Activated effector memory CD4-positive, alpha-beta T cell treated with anti-CD3 and anti-CD28 coated beads, Interleukin-2, amount 50 U/mL, for 16 hours (primary cell): Measurements from ENCODE around the gene GRIK5.
A peak's percentile ranks its signal among the peaks of the same experiment; 100 is the strongest.
"Not testable (repeated sequence)": the region's sequence is repeated elsewhere in the genome, so short reads cannot be mapped to it uniquely, and the experiment has no call there.

Experiments used
- DNase-seq: peaks from one replicate; pipeline ENCODE4 v3.0.0-alpha.2; 2020

The GRIK5 gene

GRCh38 chr19:42069619-42070351 is at the start of gene GRIK5:
TSS of gene GRIK5 (minus strand) at chr19:42070206. CDS start at chr19:42065770, 4,436 bp downstream.
- DNase-seq: no peak

GRCh38 chr19:42117076-42117475 is 47.1 kb upstream of the GRIK5 start:
- DNase-seq: no peak

- DNase-seq: no peak
Observed at GRCh38 chr19:42116308-42117075, 46.5 kb upstream of the GRIK5 start.

DNA sequence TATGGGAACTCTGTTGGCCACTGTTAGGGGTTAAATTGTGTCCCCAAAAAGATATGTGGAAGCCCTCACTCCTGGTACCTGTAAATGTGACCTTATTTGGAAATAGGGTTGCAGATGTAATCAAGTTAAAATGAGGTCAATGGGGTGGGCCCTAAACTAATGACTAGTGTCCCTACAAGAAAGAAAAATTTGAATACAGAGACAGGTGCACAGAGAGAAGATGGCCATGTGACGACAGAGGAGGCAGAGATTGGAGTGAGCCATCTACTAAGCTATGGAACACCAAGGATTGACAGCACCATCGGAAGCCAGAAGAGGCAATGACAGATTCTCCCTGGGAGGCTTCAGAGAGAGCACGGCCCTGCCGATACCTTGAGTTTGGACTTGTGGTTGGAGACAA is 45.7 kb upstream of the GRIK5 start:
- DNase-seq: no peak

- DNase-seq: no peak
Observed at GRCh38 chr19:42115219-42115618, 45.2 kb upstream of the GRIK5 start.

DNA sequence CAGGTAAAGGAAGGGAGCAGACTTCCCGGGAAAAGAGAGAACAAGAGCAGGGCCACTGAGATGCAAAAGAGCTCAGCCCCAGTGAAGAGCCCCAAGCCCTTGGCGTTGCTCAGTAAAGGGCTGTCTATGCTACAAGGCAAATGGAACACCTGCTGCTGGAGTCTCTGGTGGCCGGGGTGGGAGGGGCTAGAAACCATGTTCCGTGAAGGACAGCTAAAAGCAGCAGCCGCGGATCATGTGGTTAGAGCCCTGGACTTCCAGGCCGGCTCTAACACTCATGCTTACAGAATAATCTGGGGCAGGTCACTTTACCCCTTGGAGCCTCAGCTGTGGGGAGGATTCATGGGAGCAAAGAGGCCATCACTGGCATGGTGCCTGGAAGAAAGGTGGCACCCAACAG is 44.4 kb upstream of the GRIK5 start:
- DNase-seq: no peak

DNA sequence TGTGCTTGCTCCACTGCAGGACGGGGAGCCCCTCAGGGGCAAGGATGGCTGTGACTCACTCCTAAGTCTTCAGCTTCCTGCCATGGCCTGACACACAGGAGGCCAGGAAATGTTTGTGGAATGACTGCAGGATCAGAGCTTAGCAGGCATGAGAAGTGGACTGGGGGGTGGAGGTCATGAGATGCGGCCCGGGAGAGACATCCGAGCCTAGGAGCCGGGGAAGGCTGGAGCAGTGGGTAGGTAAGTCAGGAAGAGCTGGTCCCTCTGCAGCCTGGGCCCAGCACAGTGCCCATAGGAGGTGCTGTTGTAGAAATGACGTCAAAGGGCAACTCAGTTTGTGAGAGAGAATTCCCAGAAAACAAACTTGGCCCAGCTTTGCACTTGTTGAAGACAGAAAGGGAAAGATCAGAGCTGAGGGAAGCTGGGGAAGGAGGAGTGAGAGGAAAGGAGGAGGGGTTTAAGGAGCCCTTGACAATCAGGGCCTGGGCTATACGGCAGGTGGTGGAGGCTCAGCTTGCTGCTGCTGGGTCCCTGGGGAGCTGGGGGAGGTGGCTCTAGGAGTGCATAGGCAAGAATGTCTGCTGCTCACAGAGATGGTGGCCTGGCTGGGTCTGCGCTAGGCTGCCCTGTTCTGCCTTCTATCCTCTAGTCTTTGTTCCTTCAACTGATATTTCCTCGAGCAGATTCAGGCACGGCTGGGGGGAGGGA is 43.8 kb upstream of the GRIK5 start:
- no peak for DNase-seq

- no peak for DNase-seq
Observed at GRCh38 chr19:42111811-42112210, 41.8 kb upstream of the GRIK5 start.

GRCh38 chr19:42111384-42111783 is 41.4 kb upstream of the GRIK5 start:
- no peak for DNase-seq

- DNase-seq: no peak
Observed at GRCh38 chr19:42110658-42111057, 40.7 kb upstream of the GRIK5 start.

- no peak for DNase-seq
Observed at GRCh38 chr19:42109896-42110295, 39.9 kb upstream of the GRIK5 start.

DNA sequence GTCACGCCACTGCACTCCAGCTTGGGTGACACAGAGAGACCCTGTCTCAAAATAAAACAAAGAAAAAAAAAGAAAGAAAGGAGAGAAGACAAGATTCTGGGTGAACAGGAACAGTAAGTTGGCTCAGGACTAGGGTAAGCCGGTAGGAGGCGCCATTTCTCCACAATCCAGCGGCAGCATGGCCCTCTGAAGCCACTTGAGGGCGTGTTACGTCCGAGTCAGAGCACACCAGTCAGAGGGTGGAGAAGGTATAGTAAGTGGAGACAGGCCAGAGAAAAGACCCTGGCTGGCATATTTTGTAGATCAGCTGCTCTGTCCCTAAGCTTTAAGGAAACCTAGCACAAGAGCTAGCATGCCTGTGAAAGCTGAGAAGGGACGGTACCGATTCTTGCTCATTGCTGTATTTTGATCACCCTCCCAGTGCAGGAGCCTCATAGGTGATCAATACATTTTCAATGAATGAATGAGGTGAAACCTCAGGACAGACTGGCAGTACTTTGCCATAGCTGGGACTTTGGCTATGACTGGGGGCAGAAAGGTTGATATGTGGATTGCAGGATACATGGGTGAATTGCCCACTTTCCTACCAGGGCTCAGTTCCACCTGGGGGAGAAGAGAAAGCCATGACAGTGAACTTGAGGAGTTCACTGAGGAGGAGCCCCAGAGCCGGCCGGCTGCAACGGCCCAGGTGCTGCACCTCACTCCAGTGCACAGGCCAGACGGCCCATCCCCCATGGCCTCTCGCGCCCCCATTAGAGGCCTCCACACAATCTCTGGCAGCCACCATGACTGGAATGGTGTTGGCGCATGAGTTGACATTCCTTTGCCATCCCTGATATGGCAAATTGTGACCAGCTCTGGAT is 38.8 kb upstream of the GRIK5 start:
- DNase-seq: peak; percentile 95

GRCh38 chr19:42105368-42105767 is 35.4 kb upstream of the GRIK5 start:
- no peak for DNase-seq

- no peak for DNase-seq
Observed at GRCh38 chr19:42102877-42103276, 32.9 kb upstream of the GRIK5 start.

GRCh38 chr19:42100241-42100640 is 30.2 kb upstream of the GRIK5 start:
- DNase-seq: not testable (repeated sequence)

DNA sequence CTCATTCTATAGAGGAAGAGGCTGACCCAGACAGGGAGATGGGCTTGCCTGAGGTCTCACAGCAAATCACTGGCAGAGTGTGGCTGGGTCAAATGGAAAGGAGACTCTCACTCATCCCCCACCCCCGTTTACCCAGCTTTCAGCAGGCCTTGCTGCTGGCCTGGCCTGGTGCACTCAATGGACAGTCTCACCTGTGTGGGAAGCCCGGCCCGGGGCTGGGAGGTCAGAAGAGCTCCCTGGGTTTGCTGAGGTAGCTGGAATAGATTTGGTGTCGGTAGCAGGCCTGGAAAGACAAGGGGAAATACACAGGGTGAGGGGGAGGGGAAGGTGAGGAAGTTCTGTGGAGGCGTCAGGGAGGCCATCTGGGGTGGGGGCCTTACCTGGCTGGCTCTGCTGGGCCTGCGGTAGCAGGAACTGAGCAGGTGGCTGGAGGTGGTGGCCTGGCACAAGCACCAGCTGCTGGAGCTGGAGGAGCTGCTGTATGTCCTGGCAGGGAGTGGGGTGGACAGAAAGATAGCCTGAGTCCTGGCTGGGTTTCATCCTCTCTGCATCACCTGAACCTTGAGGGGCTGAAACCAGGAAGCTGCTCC is 29.4 kb upstream of the GRIK5 start:
- no peak for DNase-seq

- no peak for DNase-seq
Observed at GRCh38 chr19:42098781-42099180, 28.8 kb upstream of the GRIK5 start.

DNA sequence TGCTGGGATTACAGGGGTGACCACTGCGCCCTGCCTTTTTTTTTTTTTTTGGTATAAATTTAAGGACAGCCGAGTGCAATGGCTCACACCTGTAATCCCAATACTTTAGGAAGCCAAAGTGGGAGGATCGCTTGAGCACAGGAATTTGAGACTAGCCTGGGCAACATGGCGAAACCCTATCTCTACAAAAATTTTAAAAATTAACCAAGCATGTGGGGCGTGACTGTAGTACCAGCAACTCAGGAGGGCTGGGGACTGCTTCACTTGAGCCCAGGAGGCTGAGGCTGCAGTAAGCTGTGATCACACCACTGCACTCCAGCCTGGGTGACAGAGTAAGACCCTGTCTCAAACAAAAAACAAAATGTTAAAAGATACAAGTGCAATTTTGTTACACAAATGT is 27.5 kb upstream of the GRIK5 start:
- DNase-seq: no peak

DNA sequence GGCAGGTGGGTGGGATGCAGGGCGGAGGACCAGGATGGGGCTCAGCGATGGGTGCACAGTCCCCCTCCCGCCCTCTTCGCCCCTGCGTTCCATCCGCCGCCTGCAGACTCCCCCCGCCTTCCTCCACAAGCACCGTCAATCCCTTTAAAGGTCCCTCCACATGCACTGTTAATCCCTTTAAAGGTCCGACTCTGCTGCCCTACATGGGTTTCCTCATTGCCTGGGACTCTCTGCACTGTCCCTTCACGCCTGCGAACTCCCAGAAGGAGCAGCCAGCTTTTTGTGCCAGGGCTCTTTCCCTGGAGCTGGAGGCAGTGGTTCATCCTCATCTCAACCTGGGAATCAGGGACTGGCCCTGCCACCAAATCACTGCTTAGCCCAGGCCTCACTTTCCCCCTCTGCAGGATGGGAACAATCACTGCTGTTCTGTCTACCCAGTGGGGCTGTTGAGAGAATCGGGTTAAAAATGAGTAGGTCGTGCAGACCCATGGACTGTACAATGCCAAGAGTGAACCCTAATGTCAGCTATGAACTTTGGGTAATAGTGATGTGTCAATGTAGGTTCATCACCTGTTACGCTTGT is 26.3 kb upstream of the GRIK5 start:
- no peak for DNase-seq

DNA sequence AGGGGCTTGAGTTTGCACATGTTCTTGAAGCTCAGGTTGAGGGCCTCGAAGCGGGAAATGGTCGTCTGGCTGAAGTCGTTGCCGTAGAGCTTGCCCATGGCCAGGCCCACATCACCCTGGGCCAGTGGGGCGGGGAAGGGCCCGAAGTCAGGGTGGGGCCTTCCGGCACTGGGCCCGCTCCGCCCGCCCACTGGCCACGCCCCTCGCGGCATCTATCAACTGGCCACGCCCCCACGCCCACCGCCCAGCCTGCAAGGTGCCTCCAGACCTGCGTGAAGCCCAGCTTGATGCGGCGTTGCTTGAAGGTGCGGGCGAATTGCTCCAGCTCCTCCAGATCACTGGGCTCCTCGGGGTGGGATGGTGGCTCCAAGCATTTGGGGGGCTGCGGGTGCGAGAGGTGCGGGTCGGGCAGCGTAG is 25.8 kb upstream of the GRIK5 start:
- no peak for DNase-seq

DNA sequence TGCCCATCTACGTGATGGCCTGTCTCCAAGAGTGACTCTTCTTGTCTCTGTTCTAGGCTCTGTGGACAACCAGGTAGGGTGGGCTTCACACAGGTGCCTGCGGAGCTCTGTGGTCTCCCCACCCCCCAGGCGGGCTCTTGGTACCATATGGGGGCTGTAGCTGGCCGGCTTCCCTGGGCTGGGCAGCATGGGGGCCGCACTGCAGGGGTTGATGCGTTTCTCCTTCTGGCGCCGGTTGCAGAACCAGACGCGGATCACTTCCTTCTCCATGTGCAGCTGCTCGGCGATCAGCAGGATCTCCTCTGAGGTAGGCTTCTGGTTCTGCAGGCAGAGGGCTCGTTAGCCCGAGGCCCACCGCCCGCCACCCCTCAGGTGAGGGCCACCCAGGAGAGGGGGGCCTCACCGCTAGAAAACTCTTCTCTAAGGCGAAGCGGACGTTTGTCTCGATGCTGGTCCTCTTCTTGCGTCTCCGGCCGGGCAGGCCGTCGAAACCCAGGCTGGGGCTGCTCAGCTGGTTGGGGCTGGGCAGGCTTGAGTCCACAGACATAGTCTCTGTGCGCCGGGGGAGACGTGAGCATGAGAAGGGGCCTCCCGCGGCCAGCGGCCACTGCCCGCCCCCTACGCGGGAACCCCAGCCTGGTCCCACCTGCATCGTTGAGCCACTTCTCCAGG is 25.3 kb upstream of the GRIK5 start:
- no peak for DNase-seq
